Measurements from ENCODE around the gene RLBP1. TPM values are rescaled to one million over a fixed set of nuclear protein-coding genes. Genes with fewer than 3 reads are reported as not detected.

Gene RLBP1
- total RNA-seq, 1 donor from 2014 or later: not detected

DNA sequence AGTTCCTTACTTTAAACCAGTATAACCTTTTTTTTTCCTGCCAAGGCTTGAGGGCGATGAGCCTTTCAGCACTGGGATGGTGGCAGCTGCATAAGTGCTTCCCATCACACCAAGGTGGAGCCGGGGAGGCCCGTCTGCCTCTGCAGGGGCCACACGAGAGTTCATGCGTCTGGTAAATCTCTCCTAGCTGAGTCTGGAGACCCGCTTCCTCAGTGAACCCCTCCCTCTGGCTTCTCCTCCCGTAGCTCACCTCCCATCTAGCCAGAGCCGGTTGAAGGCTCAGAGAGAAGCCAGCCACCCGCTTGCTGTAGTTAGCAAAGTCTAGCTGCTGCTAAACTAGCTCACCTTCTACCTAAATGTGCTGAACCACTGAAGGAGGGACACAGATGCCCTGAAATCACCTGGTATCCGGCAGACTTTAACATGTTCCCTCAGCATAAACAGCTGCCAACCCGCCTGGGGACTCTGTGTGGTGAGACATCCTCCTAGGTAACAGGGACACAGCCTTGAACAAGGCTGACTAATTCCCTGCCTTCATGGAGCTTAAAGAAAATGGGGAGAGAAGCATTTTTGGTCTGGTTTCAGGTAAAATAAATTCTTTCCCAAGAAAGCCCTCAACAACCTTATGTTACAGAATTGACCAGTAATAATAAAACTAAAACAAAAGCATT, 42.9 kb downstream of the RLBP1 start:
- H3K4me3 ChIP-seq (ENCODE audit: low read depth, low read length): no peak overlapping the region
- TF ChIP-seq, protein P1, sequence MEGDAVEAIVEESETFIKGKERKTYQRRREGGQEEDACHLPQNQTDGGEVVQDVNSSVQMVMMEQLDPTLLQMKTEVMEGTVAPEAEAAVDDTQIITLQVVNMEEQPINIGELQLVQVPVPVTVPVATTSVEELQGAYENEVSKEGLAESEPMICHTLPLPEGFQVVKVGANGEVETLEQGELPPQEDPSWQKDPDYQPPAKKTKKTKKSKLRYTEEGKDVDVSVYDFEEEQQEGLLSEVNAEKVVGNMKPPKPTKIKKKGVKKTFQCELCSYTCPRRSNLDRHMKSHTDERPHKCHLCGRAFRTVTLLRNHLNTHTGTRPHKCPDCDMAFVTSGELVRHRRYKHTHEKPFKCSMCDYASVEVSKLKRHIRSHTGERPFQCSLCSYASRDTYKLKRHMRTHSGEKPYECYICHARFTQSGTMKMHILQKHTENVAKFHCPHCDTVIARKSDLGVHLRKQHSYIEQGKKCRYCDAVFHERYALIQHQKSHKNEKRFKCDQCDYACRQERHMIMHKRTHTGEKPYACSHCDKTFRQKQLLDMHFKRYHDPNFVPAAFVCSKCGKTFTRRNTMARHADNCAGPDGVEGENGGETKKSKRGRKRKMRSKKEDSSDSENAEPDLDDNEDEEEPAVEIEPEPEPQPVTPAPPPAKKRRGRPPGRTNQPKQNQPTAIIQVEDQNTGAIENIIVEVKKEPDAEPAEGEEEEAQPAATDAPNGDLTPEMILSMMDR (conservative IDR thresholded peaks at IDR 0.05; ENCODE audit: low read depth, low read length): no peak
- DNase-seq (ENCODE audit: low read depth): no peak

DNA sequence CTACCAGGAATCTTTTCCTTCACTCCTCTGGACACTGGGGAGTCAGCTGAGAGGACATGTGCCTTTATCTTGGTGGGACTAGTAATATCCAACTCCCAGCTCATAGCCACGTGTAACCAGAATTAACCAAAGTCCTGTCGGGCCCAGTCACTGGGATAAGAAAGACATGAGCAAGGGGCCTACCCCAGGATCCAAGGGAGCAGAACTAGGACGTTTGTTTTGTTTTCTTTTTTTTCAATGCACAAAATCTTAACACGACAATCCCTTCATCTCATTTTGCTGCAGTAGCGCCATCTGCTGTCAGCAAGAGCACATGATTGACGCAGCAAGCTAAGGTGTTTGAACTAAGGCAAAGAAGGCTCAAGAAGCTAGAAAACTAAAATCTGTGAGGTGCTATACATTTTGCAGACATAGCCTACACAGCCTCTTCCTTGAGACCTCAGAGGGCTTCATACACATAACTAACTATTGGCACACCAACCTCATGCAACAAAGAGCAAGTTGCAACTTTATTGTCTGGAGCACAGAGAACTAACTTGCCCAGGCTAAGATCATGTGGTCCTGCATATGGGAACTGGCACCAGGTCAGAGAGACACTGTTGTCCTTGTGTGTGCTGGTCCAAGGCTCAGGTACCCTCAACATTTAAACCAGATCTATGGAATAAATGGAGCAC, 43.6 kb downstream of the RLBP1 start:
- TF ChIP-seq, protein P1 (conservative IDR thresholded peaks at IDR 0.05; ENCODE audit: low read depth, low read length): peak; percentile 93
- no peak overlapping the region for H3K4me3 ChIP-seq (ENCODE audit: low read depth, low read length)

DNA sequence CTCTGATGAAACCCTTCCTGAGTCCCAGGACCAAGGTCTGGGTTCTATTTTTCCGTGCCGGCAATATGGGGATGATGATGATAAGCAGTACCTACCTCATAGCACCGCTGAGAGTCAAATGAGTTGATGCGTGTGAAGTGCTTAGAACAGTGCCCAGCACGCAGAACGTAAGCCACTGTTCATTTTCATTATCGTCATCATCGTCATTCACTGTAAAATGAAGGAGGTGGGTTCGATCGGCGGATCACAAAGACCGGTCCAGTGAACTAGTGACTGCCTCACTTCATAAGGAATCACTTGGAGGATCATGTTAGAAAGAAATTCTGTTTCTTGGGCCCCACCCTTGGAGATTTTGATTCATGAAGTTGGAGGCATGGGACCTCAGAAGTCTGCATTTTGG, 44.3 kb downstream of the RLBP1 start:
- no peak overlapping the region for H3K4me3 ChIP-seq (ENCODE audit: low read depth, low read length)
- TF ChIP-seq, protein P1 (conservative IDR thresholded peaks at IDR 0.05; ENCODE audit: low read depth, low read length): no peak
- DNase-seq (ENCODE audit: low read depth): no peak

More for the DNA sequence above, 43.6 kb downstream of the RLBP1 start:
- no peak for DNase-seq (ENCODE audit: low read depth)

DNA sequence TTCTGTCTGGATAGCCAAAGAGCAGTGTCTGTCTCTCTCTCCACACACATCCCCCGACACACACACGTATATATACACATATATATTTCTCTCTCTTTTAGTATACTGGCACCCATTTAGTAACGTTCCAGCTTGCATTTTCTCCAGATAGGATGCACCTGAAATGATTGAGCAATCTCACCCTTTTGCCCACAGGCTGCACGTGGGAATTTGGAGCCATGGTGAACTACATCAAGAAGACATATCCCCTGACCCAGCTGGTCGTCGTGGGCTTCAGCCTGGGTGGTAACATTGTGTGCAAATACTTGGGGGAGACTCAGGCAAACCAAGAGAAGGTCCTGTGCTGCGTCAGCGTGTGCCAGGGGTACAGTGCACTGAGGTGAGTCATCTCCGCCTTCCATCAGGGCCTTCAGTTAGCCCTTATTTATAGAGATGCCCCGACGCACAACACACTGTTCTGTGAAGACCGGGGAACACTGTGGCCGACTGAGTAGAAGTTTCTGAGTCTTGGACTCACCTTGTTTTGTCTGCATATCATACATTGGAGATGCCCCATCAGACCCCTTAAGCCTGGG, 45.7 kb downstream of the RLBP1 start:
- TF ChIP-seq, protein P1 (conservative IDR thresholded peaks at IDR 0.05; ENCODE audit: low read depth, low read length): no peak
- H3K4me3 ChIP-seq (ENCODE audit: low read depth, low read length): no peak overlapping the region
- no peak for DNase-seq (ENCODE audit: low read depth)

DNA sequence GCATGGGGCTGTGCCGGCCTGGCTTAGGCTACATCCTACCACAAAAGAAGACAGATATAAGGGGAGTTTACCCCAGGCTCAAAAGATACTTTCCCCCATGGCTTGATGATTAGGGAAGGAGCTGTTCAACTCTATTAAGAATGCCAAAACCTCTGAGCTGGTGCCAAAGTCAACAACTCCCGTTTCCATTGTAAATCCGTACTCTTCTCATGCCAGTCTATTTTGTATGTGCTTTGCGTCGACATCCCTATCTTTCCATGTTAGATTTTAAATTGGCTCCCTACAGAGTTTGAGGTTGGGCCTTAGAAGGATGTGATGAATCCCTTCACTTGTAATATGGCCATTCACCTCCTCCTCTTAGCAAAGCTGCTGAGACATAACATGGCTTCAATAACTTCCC, 46.9 kb downstream of the RLBP1 start:
- TF ChIP-seq, protein P1 (conservative IDR thresholded peaks at IDR 0.05; ENCODE audit: low read depth, low read length): no peak
- no peak overlapping the region for H3K4me3 ChIP-seq (ENCODE audit: low read depth, low read length)
- DNase-seq (ENCODE audit: low read depth): no peak

DNA sequence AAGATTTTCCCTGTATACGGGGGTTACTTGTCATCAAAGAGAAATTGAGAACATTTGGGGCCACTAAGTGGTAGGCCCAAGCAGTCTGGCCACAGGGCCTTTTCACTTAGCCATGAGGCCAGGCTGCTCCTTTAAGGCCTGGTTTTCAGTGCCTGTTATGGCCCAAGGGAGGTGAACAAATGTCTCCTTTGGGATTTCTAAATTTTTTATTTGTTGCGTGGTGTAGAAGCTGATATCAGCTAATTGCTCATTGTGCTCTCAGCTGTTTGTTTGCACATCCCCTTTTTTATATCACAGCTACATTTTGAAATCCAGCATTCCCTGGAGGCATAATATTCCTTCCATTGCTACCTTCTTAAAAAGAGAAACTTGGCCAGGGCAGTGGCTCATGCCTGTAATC, 48.5 kb downstream of the RLBP1 start:
- no peak overlapping the region for H3K4me3 ChIP-seq (ENCODE audit: low read depth, low read length)
- DNase-seq (ENCODE audit: low read depth): no peak
- TF ChIP-seq, protein P1 (conservative IDR thresholded peaks at IDR 0.05; ENCODE audit: low read depth, low read length): no peak

Measured in epithelial cell of proximal tubule (primary cell).